Activated T-helper 1 cell treated with anti-CD3 and anti-CD28 coated beads, Interleukin-2, amount 50 U/mL, for 16 hours (primary cell): ENCODE measurements around the gene CMTM3.
"Not testable (repeated sequence)": the region's sequence is repeated elsewhere in the genome, so short reads cannot be mapped to it uniquely, and the experiment has no call there.

Source experiments
- DNase-seq, 2 donors: peaks; one replicate each; pipeline ENCODE4 v3.0.0-alpha.2; 2020; ENCODE audit warnings: low read depth in 1 of 2, low spot score in 1 of 2

CMTM3 gene

GRCh38 chr16:66631558-66631957 lies 27.1 kb downstream of the CMTM3 start:
- not testable (repeated sequence) for DNase-seq

DNA sequence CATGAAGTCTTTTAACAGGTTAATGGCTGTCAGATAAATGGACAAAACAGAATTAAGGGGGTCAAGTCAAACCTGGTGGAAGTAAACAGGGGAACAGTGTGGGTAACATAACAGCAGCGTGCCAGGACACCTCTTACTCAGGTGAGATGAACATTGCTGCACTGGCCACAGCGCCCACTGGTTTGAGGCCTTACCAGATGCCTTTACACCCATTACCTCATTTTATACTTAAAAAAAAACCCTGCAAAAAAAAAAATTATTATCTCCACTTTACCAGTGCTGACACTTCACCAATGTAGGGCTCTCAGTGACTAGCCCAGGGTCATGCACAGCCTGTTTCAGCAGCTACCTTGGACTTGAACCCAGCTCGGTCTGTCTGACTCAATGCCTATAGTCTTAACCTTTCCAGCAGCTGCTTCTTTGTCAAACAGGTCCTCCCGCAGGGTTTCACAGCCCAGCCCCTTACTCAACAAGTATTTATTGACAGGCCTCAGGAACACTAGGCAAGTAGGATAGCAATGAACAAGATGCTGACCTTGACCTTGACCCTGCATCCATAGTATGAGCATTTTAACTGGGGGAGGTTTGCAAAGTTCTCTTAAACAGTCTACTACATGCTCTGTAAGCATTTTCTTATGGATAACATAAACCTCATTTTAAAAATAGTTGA lies 30.2 kb downstream of the CMTM3 start:
- no peak for DNase-seq

DNA sequence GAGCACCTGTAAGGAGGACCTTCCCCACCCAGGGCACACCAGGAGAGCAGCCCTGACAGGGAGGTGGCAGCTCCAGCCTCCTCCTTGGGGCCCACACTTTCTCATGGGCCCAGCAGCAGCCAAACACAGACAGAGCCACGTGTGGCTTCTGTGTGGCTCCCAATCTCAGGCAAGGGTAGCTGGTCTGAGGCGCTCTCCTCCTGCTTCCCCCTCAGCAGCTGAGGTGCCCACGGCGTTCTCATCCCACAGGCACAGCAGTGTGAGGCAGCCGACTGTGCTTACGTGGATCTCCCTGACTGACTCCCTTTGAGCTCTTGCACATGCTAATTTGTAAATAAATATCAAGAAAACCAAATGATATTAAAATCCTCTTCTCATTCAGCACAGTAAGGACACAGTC lies 30.9 kb downstream of the CMTM3 start:
- no peak for DNase-seq

DNA sequence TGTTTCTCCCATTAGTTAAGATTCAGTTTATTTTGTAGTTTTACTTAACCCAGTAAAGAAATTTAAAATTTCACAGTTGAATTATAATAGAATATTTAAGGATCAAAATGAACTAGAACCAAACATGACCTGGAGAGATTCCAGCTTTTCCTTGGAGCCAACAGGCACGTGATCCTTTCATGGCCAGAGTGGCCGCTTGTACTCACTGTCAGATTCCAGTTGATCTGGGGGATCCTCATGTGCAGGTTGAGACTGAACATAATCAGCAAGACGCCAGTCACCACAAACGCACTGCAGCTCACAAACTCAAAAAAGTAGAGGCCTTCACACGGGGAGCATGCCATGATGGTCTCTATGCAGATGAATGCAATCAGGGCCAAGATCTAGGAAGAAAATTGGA lies 31.7 kb downstream of the CMTM3 start:
- DNase-seq = no peak

DNA sequence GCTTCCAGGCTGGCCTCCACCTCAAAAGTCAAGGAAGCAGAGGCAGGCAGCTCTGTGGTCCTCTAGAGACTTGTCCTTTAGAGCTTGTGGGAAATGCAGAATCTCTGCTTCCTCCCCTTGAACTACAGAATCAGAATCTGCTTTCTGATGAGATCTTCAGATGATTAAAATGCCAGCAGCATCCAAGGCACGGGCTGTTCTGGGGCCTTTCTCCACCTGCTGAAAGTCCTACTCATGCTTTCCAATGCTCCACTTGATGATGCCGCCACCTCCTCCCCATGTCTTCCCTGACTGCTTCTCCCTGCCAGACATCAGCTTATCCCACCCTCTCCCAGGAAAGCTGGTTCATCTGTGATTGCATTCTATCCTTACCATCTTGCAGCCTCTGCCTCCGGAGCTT lies 33.3 kb downstream of the CMTM3 start:
- DNase-seq = no peak

GRCh38 chr16:66639091-66639885 lies 34.8 kb downstream of the CMTM3 start:
- no peak for DNase-seq

DNA sequence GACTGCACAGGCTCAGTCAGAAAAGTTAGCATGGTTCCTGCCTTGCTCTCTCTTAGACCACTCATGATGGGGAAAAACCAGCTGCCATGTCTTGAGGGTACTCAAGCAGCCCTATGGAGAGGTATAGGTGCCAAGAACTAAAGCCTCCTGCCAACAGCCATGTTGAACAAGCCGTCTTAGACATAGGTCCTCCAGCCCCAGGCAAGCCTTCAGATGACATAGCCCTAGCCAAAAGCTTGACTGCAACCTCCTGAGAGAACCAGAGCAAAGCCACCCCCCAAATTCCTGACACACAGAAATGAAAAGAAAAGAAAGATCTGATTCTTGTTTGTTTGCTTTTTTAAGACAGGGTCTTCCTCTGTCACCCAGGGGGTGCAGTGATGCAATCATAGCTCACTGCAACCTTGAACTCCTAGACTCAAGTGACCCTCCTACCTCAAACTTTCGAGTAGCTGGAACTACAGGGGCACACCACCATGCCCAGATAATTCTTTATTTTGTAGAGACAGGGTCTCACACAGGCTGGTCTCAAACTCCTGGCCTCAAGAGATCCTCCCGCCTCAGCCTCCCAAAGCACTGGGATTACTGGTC lies 36.3 kb downstream of the CMTM3 start:
- no peak for DNase-seq

- no peak for DNase-seq
These were observed 36.9 kb downstream of the CMTM3 start for GRCh38 chr16:66641387-66641786.

GRCh38 chr16:66647866-66648265 lies 43.4 kb downstream of the CMTM3 start:
- DNase-seq = no peak

GRCh38 chr16:66649167-66649566 lies 44.7 kb downstream of the CMTM3 start:
- no peak for DNase-seq

- DNase-seq = no peak
These were observed 45.2 kb downstream of the CMTM3 start for GRCh38 chr16:66649636-66650205.

- peak; percentile 51 to 53 for DNase-seq
These were observed 46.4 kb downstream of the CMTM3 start for GRCh38 chr16:66650707-66651473.

DNA sequence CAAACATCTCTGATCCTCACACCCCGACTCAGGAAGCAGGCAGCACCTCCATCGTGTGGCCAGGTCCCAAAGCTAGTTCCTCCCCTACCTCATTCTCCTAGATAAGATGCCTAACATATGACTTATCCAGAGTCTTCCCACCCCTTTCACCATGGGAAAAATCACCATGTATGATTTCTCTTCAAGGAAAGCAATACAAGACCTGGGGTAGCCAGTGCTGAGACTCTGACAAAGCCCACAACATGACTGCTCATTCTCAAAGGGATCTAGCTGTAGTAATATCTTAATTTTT lies 46.9 kb downstream of the CMTM3 start:
- no peak for DNase-seq

DNA sequence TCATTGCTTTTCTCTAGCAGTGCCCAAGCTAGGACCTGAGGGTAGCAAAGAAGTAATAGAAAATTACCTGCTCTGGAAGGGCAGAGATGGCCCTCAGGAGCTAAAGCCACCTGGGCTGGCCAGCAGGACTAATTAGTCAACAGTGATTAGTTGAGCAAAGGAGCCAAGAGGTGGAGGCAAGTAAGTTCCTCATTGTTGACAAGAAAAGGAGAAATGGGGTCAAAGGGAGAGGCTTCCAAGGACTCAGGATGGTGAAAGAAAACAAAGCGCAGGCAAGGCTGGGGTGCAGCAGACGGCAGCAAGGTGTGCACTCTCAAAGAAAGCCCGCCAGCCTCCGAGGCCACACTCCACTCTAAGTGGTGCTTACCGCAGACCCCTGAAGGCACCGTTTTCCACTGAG lies 47.5 kb downstream of the CMTM3 start:
- no peak for DNase-seq

- DNase-seq = no peak
These were observed 48.3 kb downstream of the CMTM3 start for GRCh38 chr16:66652661-66653360.

- DNase-seq = no peak
These were observed 49.3 kb downstream of the CMTM3 start for GRCh38 chr16:66653581-66654350.

DNA sequence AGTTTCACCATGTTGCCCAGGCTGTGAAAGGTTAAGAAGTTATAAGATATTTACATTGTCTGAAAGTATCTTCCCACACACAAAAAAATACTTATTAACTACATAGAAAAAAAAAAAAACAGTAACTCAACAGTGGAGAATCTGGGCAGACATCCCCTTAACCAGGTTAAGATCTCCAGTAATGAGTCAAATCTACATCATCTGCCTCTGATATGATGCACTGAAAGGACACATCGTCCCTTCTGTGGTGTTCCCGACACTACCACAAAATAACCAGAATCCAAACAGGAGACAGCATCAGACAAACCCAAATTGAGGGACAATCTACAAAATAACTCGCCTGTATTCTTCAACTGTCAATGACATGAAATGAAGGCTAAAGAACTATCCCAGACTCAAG lies 52.0 kb downstream of the CMTM3 start:
- no peak for DNase-seq

- no peak for DNase-seq
These were observed 53.8 kb downstream of the CMTM3 start for GRCh38 chr16:66658143-66658859.

DNA sequence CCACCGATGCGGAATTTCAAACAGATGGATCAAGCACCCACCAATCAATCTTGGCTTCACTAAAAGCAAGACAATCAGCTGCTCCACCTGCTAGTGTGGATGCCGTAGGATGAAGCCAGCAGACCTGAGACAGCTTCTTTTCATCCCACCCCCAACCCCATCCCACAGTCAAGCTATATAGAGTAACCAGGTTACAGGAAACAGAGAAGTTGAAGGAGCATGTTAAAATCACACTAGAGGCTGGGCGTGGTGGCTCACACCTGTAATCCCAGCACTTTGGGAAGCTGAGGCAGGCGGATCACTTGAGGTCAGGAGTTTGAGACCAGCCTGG lies 54.3 kb downstream of the CMTM3 start:
- DNase-seq = no peak
